UCSD-AML1 (cell line): ENCODE results near the gene VWA8.

ENCODE experiments used
- DNase-seq: peaks from one replicate; lab custom pipeline; 2025; ENCODE audit not compliant: unreplicated experiment; lab: John Stamatoyannopoulos, UW

VWA8 gene

DNA sequence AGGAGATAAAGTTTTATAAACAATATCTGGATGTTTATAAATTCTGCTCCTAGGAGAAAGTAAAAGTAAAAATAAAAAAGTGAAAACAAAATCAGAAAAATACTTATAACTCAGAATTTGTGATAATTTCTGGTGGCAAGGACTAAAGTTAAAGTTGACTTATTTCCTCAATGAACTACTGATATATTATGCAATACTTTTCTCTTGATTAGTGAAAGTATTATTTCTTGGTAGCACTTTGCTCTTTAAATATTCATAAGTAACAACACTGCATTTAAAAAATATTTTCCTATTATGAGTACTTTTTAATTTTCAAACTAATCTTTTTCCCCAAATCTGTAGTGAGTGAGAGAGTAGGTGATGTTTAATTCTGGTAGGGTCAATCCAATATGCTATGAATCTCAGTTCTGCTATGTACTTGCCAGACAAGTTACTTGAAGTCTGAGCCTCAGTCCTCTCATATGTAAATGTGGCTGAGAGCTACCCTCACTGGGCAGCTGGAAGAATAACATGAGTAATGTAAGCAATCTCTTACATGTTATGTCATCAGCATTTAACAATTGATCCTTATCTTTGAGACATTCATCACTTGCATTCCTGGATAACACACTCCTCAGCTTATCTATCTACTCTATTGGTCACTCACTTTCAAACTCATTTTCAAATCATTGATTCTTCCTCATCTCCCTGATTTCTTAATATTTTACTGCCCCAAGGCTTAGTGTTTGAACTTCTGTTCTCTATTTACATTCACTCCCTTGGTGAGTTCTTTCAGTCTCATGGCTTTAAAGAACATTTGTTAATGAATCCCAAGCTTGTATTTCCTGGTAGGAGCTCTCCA, 264.5 kb downstream of the VWA8 start:
- no peak for DNase-seq

DNA sequence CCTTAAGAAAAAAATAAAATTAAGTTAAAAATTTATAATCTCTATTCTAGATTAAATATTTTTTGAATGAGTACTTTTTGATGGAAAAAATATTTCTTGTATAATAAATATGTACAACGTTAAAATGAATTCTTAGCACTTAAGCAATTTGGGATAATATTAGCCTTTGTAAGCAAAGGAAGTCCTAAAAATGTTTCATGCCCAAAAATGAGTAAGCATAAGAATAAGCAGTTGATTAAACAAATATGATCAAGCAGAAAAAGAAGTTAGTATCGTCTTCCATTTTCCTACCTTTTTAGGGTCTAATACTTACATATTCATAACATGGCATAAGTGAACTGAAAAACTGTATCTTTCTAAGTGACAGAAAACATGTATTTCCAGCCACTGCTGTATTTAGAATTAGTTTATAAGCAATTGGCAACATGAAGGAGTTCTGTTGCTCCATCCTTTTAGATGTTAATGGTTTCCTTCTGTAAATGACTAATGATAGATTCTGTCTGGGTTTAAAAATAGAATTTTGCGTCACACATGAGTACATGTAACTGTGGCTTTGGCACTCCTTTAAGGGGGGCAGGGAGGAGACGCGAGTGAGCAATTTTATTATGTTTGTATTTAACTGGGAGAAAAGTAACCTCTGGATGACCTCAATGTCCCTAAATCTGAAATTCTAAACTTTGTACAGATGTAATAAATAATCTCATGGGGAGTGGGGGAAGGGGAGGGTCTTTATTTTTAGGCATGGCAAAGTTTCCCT, 266.2 kb downstream of the VWA8 start:
- no peak for DNase-seq

DNA sequence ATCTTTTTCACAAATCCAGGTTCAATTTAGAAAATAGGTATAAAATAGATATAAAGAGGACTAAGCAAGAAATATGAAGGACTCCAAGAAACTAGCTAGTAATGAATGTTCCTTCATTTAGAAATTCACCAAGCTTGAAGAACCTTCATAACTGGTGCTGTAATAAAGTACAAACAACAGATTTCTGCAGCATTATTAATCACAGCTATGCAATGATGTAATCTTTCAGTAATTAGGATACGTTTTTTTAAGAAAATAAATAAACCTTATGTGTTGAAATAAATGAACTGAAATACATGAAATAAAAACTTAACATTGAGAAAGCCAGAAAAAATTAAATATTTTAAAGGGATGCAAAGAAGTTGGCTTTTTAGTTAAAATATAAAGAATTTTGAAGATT, 267.5 kb downstream of the VWA8 start:
- no peak for DNase-seq

DNA sequence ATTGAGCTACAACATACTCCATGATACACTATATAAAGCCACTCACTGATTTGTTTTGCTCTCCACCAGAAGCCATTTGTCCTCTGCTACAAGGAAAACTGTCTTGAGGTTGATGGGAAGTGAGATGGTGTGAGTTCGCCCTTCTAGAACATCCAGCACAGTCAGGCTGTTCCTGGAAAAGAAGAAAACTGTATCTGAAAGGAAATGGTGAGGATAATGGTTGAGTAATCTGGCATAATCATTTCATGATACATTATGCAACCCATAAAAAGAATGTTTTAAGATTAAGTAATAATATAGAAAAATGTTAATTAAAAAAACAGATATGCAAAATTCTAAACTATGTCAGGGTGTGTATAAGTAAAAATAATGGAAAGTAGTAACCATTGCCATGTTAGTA, 269.6 kb downstream of the VWA8 start:
- no peak for DNase-seq

DNA sequence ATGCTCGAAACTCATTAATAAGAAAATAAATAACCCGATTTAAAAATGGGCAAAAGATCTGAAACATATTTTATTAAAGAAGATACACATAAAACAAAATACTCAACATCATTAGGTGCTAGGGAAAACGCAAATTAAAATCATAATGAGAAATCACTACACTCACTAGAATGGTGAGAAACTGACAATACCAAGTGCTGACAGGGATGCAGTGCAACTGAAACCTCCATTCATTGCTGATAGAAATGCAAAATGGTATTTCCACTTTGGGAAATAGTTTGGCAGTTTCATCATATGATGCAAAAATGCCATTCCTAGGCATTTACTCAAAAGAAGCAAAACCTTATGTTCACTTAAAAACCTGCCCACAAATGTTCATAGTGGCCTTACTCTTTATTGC, 278.1 kb downstream of the VWA8 start:
- no peak for DNase-seq

DNA sequence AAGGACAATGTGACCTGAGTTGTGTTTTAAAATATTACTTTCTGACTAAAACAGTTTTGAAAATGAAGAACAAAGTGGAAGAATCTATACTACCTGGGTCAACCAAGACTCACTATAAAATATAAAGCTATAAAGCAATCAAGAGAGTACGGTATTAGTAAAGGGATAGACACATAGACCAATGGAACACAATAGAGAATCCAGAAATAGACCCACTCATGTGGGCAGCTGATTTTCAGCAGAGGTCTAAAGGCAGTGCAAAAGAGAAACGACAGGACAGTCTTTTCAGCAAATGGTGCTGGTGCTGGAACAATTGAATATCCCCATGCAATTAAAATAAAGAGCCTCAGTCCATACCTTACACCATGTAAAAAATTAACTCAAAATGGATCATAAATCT, 278.9 kb downstream of the VWA8 start:
- no peak for DNase-seq

DNA sequence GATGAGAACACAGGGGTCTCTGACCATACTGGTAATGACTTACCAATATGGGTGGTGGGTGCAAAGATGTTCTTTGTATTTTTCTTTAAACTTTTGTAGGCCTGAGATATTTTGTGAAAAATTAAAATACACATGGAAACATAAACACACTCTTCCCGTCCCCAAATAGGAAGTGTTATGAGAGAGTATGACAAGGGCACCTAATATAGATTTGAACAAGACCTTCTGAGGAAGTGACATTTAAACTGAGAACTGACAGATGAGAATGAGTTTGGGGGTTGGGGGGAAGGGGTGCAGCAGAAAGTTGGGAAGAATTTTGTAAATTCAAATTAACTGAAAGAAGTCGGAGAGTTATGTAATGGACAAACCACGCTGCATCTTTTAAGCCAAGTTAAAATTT, 279.3 kb downstream of the VWA8 start:
- no peak for DNase-seq

DNA sequence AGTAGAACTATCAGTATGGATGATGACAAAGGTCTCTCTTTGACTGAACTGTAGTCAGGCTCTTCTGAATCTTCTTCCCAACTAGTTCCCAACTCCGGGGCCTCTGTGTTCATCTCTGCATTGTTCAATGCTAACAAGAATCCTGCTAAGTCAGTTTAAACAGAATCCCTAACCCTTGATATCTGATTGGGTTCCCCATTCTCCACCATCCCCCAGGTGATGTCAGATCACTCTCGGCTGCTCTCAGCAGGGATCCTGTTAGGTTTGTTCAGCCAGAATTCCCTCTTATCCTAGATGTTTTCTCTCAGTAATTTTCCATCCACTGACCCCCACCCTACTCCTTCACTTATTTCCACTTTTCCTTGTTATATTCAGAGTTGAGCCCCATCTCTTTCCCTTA, 280.0 kb downstream of the VWA8 start:
- DNase-seq, result no peak

DNA sequence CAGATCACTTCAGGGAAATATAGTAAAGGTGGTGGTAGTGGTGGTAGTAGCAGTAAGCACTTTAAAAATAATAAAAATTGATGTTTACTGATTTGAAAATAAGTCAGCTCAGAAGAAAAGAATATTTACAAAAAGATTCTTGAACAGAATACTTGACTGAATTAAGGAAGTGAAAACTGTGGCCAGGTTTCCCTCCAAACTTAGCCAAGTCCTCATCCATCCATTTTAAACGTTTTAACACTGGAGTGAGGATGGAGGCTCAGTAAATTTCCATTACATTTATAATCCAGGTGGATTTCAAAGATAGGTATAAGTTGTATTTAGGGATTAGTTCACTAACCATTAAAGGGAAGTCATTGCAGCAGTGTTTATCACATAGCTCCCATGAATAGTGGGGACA, 282.1 kb downstream of the VWA8 start:
- DNase-seq, result no peak

DNA sequence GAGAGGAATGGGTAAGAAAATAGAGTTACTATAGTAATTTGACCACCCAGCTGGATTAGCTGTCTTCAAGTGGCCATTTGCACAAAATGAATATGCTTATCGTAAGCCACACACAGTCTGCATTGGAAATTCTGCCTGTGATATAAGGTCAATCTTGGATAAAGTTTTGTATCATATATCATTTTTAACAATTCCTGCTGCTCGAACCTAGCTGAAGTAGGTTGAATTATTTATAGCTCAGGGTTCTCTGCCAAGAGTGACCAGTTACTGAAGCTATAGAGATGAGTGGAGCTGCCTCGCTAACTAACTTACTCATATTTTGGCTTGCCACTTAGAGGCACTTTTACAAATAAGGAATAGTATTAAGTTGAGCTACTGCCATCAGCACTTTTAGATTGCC, 282.7 kb downstream of the VWA8 start:
- no peak for DNase-seq

DNA sequence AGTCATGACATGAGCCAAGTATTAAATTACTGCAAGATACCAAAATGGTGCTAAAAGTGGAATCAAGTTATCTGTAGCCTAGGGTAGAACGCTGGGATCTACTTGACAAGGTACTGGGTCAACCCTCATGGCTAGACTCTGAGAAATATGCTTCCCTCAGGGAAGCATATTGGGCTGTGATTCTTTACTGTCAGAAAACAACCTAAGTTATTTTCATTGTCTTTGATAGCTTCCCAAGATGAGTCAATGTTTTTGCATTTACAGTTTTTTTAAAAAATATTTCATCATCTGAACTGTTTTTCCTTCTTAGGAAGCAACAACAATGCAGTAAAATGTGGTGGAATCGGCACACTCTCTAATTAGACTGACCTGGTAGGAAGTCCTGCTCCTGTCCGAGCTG, 285.6 kb downstream of the VWA8 start:
- no peak for DNase-seq

DNA sequence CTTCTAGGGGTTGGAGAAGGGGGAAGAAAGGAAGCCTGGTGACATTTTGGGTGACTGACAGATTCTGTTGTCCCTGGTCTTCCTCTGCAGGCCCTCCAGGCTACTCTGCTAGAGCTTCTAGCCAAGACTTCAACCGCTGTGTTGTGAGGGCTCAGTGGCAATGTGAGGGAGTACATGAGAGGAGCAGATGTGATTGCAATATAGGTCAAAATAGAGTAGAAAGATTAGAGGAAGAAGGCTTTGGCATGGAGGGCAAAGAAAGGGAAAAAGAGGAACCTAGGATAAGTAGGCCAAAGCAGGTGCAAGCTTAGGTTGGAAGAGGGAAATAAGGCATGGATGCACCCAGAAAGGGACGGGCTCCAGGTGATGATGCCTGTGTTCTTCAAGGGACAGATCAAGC, 286.7 kb downstream of the VWA8 start:
- no peak for DNase-seq

DNA sequence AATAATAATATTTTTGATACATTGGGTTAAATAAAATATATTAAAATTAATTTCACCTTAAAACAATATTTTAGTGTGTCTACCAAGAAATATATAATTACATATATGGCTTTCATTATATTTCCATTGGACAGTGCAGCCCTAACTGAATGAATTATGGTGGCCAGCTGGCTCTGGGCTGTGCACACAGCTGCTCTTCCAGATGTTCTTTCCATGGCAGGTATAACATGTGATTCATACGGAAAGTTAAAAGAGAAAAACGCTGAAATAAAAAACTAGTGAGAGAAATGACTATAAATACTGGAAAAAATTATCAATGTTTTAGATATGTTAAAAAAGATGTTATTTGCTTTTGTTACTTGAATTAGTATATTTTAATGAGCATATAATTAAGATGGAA, 287.3 kb downstream of the VWA8 start:
- no peak for DNase-seq

DNA sequence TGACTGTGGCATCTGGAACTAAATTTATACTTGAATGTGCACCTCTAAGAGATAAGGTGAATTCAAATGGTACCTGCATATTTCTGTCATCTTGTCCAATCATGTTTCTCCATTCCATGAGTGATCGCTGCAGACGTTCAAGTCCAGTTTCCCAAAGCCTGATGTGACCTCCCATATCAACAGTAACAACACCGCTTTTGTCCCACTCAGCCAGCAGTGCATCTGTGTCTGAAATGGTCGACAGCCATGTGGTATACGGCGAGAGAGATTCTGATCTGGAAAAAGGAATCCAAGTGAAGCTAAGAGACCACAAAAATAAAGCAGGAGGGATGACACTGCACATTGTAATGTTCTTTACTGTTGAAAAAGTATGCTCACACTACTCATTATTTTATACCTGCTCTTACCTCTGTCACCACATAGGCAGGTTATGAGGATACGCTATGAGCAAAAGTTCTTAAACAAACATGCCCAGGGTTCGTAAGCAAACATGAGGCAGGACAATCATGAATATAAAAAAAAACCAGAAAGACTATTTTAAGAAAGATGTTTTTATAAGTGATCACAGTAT, 290.0 kb downstream of the VWA8 start:
- DNase-seq, result no peak

DNA sequence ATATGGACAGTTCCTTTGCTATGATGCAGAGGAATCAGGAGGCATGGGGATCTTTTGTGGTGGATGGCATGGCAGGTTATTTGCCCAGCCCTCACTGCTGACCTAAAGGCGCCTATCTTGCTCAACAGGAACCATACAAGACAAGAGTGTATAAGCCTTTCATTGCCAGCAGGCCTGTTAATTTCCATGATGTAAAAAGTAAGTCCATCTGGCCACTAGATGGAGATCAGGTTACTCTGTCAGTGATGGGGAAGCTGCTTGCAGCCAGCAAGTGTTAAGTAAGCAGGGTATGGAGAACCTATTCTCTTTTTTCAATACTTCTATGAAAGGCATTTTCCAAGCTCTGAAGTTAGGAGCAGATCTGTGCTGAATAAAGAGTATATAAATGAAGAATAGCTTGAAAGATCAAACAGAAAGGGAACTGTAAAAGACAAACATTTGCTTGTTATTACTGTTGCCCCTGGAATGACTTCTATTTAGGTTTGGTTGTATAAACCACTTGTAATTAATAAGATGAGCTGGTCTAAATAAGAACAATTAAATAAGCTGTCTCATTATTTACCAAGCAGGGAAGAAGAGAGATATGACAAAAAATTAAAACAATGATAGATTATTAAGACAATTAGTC, 292.7 kb downstream of the VWA8 start:
- DNase-seq, result peak; percentile 31

DNA sequence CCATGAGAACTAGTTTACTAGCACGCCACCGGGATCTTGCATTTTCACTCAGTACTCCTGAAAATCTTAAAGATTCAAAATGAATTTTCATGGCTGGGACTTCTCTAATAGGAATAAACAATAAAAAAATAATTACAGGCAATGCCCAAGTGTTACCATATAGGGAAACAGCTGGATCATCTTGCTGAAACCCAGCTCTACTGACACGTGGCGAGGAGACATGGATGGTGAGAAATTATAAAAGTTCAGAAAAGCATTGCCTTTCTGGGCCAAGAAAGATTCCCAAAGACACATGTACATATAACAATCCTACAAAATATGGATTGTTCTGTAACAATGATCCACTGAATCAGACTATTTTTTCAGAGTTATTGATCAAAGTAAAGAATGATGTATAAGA, 294.3 kb downstream of the VWA8 start:
- no peak for DNase-seq

DNA sequence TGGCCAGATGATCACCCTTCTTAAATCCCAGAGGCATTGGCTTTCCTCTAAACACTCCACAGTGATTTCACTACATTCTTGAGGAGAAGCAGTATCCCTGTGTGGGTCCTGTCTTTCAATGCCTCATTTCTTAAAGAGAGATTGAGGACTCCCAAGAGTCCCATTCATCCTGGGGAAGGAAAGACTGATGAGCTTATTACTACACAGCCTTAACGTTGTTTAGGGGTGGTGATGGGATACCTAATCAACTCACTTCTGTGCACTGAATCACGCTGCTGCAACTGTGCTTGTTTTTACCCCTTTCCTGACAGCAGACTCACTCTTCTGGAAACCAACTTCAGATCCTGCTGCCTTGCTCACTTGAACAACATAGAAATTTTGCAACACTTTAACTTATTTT, 300.5 kb downstream of the VWA8 start:
- no peak for DNase-seq

DNA sequence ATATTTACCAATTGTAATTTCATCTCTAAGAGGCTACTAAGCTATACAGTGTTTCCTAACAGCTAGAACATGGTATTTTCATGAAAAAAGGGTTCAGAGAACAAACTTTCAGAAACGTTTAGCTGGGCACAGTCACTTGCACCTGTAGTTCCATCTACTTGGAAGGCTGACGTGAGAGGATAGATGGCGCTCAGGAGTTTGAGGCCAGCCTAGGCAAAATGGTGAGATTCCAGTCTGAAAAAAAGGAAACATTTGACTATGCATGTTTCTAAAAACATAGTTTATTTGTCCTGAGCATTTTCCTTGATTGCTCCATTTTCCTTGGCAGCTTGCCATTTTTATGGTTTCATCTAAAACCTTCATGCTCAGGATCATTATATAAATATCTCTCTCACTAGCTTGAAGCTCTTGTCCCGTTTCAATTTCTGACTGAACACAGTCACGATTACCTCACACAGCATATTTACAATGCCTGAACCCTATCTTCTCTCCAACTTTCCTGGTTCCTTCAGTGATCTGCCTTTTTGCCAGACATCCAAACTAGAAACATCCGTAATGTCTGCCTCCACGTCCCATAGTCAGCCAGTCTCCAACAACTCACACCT, 302.8 kb downstream of the VWA8 start:
- no peak for DNase-seq

DNA sequence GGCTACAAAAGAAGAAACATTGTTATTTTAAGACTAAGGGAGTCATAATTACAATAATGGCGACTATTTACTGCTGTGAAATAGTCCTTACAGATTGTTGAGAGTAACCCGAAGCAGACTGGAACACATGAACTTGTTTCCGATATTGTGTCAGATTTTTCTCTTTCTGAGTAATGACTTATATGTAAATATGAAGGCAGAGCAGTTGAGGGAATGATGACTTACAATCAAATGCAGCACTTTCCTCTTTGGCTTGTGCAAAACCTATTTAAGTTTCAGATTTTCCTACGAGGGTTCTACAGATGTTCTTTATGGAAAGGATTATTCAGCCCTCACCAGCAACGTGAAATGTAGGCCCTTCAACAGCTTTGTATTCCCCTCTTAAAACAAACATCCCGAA, 304.9 kb downstream of the VWA8 start:
- no peak for DNase-seq

DNA sequence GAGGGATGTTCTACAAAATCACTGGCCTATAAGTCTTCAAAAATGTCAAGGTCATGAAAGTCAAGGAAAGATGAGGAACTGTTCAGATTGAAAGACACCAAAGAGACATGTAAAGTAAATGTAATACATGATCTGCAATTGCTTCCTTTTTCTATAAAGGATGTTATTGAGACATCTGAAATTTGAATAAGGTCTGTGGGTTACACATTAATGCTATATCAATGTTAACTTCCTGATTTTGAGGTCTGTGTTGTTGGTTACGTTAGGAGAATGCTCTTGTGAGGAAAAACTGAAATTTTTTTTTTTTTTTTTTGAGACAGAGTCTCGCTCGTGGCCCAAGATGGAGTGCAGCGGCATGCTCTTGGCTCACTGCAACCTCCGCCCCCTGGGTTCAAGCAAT, 306.1 kb downstream of the VWA8 start:
- no peak for DNase-seq

DNA sequence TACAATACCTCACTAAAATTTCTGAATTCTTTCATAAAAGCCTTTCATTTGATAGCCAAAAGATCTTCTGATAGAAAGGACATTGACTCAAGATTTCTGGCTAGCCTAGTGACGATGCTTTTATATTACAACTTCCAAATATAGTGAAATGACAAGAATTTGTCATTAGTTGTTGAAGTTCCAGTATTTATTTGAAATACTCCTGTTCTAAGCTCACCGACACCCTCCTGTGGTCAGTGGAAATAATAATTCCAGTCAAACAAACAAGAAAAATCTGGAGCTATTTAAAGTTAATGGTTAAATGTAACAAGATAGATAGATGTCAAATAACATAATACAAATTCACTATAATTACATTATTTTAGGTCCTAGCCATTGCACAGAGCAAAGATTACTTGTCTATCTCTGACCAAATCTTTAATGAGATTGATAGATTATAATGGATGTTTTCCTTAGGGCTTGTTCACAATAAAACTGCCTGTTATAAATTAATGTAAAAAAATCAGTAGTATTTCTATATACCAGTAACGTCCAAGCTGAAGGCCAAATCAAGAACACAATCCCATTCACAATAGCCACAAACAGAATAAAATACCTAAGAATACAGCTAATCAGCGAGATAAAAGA, 308.1 kb downstream of the VWA8 start:
- DNase-seq, result no peak
